Kidney (tissue), 14 donors: ENCODE measurements around the gene HOXB7. TPM values are rescaled to one million over a fixed set of nuclear protein-coding genes. Genes with fewer than 3 reads are reported as not detected.
A peak's percentile ranks its signal among the peaks of the same experiment; 100 is the strongest.

Source experiments
- DNase-seq, 5 donors: peaks; one replicate each; pipeline ENCODE4 v3.0.0-alpha.2; 2013 to 2020
- FAIRE-seq: peaks from 2 replicates; lab custom pipeline; 2012; peaks lifted over from hg19 to GRCh38; lab: Jason Lieb, UNC
- H3K27ac ChIP-seq, 2 donors: one replicate each; pipeline ENCODE4 v1.7.0; 2013; ENCODE audit warnings: low read depth in 2 of 2, low read length in 2 of 2, inconsistent platforms in 1 of 2
- H3K27me3 ChIP-seq: one replicate; pipeline ENCODE4 v1.7.1; 2013; ENCODE audit warnings: low read length, inconsistent platforms; ENCODE audit not compliant: control insufficient read depth, insufficient read depth
- H3K36me3 ChIP-seq, 3 donors: one replicate each; pipeline versions ENCODE4 v1.7.0 to v1.7.1; 2013; ENCODE audit warnings: low read length in 3 of 3, control low read depth in 1 of 3, inconsistent platforms in 1 of 3; ENCODE audit not compliant: insufficient read depth in 3 of 3, control insufficient read depth in 2 of 3
- H3K4me1 ChIP-seq, 3 donors: one replicate each; pipeline versions ENCODE4 v1.7.0 to v1.7.1; 2013; ENCODE audit warnings: low read length in 3 of 3, inconsistent platforms in 1 of 3, low read depth in 1 of 3; ENCODE audit not compliant: control insufficient read depth in 2 of 3, insufficient read depth in 2 of 3
- H3K4me3 ChIP-seq, 3 donors: one replicate each; pipeline versions ENCODE4 v1.7.0 to v1.8.1; 2013; ENCODE audit warnings: low read length in 3 of 3, control low read depth in 1 of 3, inconsistent platforms in 1 of 3
- H3K9ac ChIP-seq, 3 donors: one replicate each; pipeline versions ENCODE4 v1.7.0 to v1.7.1; 2013; ENCODE audit warnings: low read length in 3 of 3, control low read depth in 1 of 3, inconsistent platforms in 1 of 3
- H3K9me3 ChIP-seq, 3 donors: one replicate each; pipeline versions ENCODE4 v1.7.0 to v1.7.1; 2013; ENCODE audit warnings: low read length in 3 of 3, control low read depth in 1 of 3, inconsistent platforms in 1 of 3; ENCODE audit not compliant: control insufficient read depth in 2 of 3, insufficient read depth in 1 of 3
- CTCF ChIP-seq: IDR thresholded peaks from 3 replicates; pipeline ENCODE4 v1.5.1; 2012; ENCODE audit warnings: mild to moderate bottlenecking, moderate library complexity, borderline replicate concordance; ENCODE audit not compliant: insufficient read depth; ENCODE audit errors: extremely low read depth
- intact Hi-C: fragments of 100-400 bp; cut with DNase I; formaldehyde crosslinking; loops from one replicate; pipeline ENCODE4 v1.11.1; 2022
- polyA plus RNA-seq: library from polyadenylated mRNA; stranded (reverse); fragments of 350-450 nt; fragmentation: Illumina TruSeq; extraction: RNeasy Lipid Tissue Mini Kit (QIAGEN cat#74804); gene quantifications from one replicate; pipeline ENCODE4 v1.2.3, GENCODE V29; 2014; ENCODE audit warnings: low read depth, low replicate concordance; ENCODE audit not compliant: insufficient read depth
- total RNA-seq: library from RNA; stranded (reverse); fragmentation: NEBNext Ultra II Directional; extraction: Animal tissue kit (Norgen Biotek cat#: 25700); gene quantifications from one replicate; pipeline ENCODE4 v1.2.1, GENCODE V29; 2021
- donor health status: control.
- donor health status: control.
- donor health status: control.
- donor health status: control.
- donor health status: control.
- donor health status: DM: yes; HTN: yes; CAD: no.
- donor health status: Normal renal cell carcinoma (clear cell type).

The HOXB7 gene
- total and polyA plus RNA-seq, 2 donors from 2014 or later: 45.4 to 49.6 TPM

DNA sequence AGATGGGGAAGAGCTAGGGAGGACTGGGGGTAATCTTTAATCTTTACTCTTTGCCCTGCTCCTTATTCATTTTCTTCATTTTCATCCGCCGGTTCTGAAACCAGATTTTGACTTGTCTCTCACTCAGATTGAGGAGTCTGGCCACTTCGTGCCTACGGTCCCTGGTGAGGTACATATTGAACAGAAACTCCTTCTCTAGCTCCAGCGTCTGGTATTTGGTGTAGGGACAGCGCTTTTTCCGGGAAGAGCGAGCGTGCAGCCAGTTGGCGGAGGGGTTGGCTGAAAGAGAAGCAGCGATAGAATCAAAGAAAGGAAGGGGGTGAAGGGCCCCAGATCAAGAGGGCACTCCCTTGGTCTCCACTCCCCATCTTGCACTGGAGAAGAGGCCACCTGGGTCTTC, 12.0 kb upstream of the HOXB7 start:
- Histone ChIP-seq H3K27ac (peak overlapping the region in 1 of 2 donors; percentile 89), H3K36me3 (no peaks in the 10 kb centered on the region), H3K9ac (no peak overlapping the region), H3K4me3 (peak overlapping the region in 1 of 3 donors; percentile 26), H3K27me3 (peaks cover 41% of the 10 kb centered on the region), H3K4me1 (peaks cover 0 to 10% (median 0%) of the 10 kb centered on the region in 3 donors), H3K9me3 (no peaks in the 10 kb centered on the region)
- DNase-seq: peak in 2 of 5 donors; percentile 28 to 41
- no peak for FAIRE-seq
- TF ChIP-seq CTCF: no peak
- intact Hi-C loops: no loop called here

GRCh38 chr17:48621410-48622392, 10.9 kb upstream of the HOXB7 start:
- intact Hi-C loops: no loop called here
- H3K27me3 ChIP-seq: peaks cover 36% of the 10 kb centered on the region
- FAIRE-seq (no peak), DNase-seq (peak in 3 of 5 donors; percentile 40 to 64 (median 51))
- peaks cover 0 to 9% (median 0%) of the 10 kb centered on the region in 3 donors for H3K4me1 ChIP-seq
- no peaks in the 10 kb centered on the region for H3K9me3 ChIP-seq
- peak overlapping the region in 1 of 3 donors; percentile 9 for H3K4me3 ChIP-seq
- H3K36me3 ChIP-seq: no peaks in the 10 kb centered on the region
- H3K27ac ChIP-seq: peak overlapping the region; percentile 38 to 89
- peak overlapping the region in 2 of 3 donors; percentile 24 to 81 for H3K9ac ChIP-seq
- TF ChIP-seq CTCF: no peak

DNA sequence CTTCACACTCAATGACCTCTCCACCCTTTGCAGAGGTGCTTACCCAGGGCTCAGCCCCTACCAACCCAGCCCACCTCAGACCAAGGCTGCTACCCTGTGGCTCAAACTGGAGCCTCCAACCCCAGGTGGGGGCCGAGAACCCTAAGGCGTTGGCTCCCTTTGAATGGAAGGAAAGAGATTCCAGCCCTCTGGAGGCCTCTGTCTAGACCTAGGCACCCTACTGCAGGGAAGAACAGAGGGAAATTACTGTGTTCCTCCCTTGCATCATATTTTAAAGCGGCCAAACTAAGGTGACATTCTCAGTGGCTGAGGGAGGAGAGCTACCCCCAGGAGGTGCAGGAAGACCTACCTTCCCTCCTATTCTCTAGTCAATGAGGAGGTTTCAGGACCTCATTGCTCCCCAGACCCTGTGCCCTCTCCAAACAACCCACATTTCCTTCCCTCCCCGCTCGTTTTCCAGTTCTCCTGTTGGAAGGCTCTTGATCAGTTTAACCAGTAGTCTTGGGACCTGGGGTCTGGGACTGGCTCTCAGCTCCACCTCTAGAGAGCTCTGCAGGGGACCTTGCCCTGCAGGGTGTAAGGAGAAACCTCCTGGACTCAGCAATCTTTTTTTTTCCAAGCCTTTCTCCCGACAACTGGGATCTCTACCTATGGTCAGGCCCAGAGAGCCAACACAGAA, 9.8 kb upstream of the HOXB7 start:
- DNase-seq: peak in 4 of 5 donors; percentile 61 to 80 (median 72)

More for the DNA sequence above, 9.8 kb upstream of the HOXB7 start:
- H3K4me3 ChIP-seq: peak overlapping the region; percentile 7 to 44 (median 29)
- peak overlapping the region; percentile 85 to 89 for H3K27ac ChIP-seq
- no peak for TF ChIP-seq CTCF
- no peak for FAIRE-seq
- H3K36me3 ChIP-seq: no peaks in the 10 kb centered on the region
- peak overlapping the region; percentile 8 to 81 (median 43) for H3K9ac ChIP-seq
- peaks cover 43% of the 10 kb centered on the region for H3K27me3 ChIP-seq
- peaks cover 0 to 11% (median 0%) of the 10 kb centered on the region in 3 donors for H3K4me1 ChIP-seq
- no peaks in the 10 kb centered on the region for H3K9me3 ChIP-seq
- intact Hi-C loops: no loop called here
